Endothelial cell of coronary artery (primary cell): Measurements from ENCODE around the gene TM4SF5. TPM values are rescaled to one million over a fixed set of nuclear protein-coding genes. Genes with fewer than 3 reads are reported as not detected.

Experiments
- total RNA-seq: library from RNA; depleted of rRNA; stranded (reverse); fragments of >200 nt; gene quantifications from 2 replicates; pipeline ENCODE4 v1.2.3, GENCODE V29; 2014

The TM4SF5 gene
- not detected in 2 replicates for total RNA-seq

GRCh38 chr17:4771519-4772234 is at the start of gene TM4SF5:
Gene TM4SF5 (plus strand): TSS chr17:4771886. CDS start chr17:4771923, 37 bp downstream.

GRCh38 chr17:4739122-4740024 is 32.3 kb upstream of the TM4SF5 start, which contains the start of the genes CXCL16 and ZMYND15:
Gene CXCL16 (minus strand): TSS chr17:4739928. CDS start chr17:4739339, 589 bp downstream.
Gene ZMYND15 (plus strand): TSS chr17:4739833. CDS start chr17:4740549, 716 bp downstream.

DNA sequence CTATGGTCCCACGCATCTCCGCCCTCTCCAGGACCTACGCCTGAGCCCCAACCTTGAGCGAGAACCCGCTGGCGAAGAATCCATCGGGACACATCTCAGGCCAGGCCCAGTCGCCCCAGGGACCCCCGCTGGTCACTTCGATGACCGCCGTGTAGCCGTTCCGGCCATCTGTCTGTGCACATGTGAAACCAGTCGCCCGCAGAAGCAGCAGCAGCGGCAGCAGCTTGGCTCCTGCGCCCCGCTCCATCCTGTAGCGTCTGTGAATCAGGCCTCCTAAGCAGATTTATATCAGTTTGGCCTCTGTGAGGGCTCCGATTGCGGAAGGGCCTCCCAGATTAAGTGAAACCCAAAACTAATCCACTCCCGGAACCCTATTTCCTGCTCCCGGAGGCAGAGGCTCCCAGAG is 14.4 kb downstream of the TM4SF5 start, which contains the start of gene VMO1:
TSS of gene VMO1 (minus strand) at position 259 of the 406 bp plus-strand sequence. CDS start at position 247, 12 bp downstream.

DNA sequence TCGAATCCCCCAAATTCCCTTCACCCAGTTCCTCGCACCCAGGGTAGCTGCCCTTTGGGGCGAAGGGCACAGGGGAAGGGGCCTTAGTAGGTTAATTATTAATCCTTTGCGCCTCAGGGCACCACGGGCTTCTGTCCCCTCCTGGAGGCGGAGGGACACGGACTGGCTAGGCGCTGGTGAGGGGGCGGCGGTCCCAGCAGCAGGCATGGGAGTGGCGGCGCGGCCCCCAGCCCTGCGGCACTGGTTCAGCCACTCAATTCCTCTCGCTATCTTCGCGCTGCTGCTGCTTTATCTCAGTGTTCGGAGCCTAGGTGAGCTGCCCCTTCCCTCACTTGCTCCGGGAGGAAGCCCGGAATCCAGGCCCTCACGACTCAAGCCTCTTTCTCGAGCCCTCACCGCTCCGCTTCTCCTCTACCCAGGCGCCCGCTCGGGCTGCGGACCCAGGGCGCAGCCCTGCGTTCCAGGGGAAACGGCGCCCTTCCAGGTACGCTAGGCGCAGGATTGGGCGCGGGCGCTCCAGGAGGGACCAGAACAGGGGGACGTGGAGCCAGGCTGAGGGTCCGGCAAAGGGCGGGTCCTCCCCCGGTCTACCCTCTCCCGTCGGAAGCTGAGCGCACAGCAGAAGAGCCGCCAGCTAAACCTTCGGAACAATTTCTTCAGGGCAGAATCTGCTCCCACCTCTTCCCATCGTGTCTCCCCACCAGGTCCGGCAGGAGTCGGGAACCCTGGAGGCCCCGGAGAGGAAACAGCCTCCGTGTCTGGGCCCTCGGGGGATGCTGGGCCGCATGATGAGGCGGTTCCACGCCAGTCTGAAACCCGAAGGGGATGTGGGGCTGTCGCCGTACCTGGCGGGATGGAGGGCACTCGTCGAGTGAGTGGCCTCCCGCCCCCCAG is 17.4 kb downstream of the TM4SF5 start, which contains the start of gene GLTPD2:
TSS of gene GLTPD2 (plus strand) at position 158 of the 894 bp plus-strand sequence. CDS start at position 206, 48 bp downstream.

DNA sequence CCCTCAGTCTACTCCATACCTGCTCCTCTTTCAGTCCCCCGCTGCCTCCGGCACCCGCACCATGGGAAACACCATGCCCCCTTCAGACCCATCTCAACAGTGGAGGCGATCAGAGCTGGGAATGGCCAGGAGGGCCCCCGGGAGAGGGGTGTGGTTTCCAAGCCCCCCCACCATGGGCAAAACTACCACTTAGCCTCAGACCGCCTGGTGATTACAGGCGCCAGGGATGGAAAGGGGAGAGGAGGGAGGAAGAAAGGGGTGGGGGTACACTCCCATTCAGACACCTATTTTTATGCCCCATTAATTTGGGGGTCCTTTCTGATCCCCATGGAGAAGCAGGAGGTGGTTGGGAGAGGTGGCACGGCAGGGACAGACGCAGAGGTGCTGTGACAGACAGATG is 30.5 kb downstream of the TM4SF5 start, which contains the start of gene C17orf114:
TSS of gene C17orf114 (minus strand) at position 101 of the 400 bp plus-strand sequence.

GRCh38 chr17:4806777-4807604 is 35.3 kb downstream of the TM4SF5 start, which contains the start of gene PLD2:
Gene PLD2 (plus strand): TSS chr17:4807152. CDS start chr17:4807773, 621 bp downstream.

Other genes starting within 250 kb of the TM4SF5 start
- 53.6 and 61.1 TPM in 2 replicates for gene MYBBP1A, start 216.5 kb upstream of the TM4SF5 start, total RNA-seq
- not detected in 2 replicates for gene GGT6, start 211.3 kb upstream of the TM4SF5 start, total RNA-seq
- under 0.01 TPM in 1 of 2 replicates, not detected in the other for gene SMTNL2, start 187.4 kb upstream of the TM4SF5 start, total RNA-seq
- not detected in 2 replicates for gene ALOX15, start 130.2 kb upstream of the TM4SF5 start, total RNA-seq
- gene PELP1, start 67.7 kb upstream of the TM4SF5 start, total RNA-seq, result 14.3 and 17.8 TPM in 2 replicates
- 5.3 and 7.0 TPM in 2 replicates for gene ARRB2, start 61.3 kb upstream of the TM4SF5 start, total RNA-seq
- 9.3 and 10.7 TPM in 2 replicates for gene MED11, start 40.5 kb upstream of the TM4SF5 start, total RNA-seq
- gene ZMYND15, start 32.1 kb upstream of the TM4SF5 start, total RNA-seq, result under 0.01 TPM in 1 of 2 replicates, not detected in the other
- 1.3 and 1.4 TPM in 2 replicates for gene CXCL16, start 32.0 kb upstream of the TM4SF5 start, total RNA-seq
- 0.19 and 0.45 TPM in 2 replicates for gene VMO1, start 14.5 kb downstream of the TM4SF5 start, total RNA-seq
- not detected in 2 replicates for gene GLTPD2, start 17.1 kb downstream of the TM4SF5 start, total RNA-seq
- 196 and 275 TPM in 2 replicates for gene PSMB6, start 24.3 kb downstream of the TM4SF5 start, total RNA-seq
- 28.0 and 28.3 TPM in 2 replicates for gene PLD2, start 35.3 kb downstream of the TM4SF5 start, total RNA-seq
- gene MINK1, start 61.5 kb downstream of the TM4SF5 start, total RNA-seq, result 30.8 and 48.3 TPM in 2 replicates
- gene C17orf107, start 127.7 kb downstream of the TM4SF5 start, total RNA-seq, result 0.63 and 1.6 TPM in 2 replicates
- 0.28 and 1.5 TPM in 2 replicates for gene CHRNE, start 131.2 kb downstream of the TM4SF5 start, total RNA-seq
- gene GP1BA, start 160.4 kb downstream of the TM4SF5 start, total RNA-seq, result not detected in 2 replicates
- gene SLC25A11, start 168.2 kb downstream of the TM4SF5 start, total RNA-seq, result 53.0 and 53.2 TPM in 2 replicates
- 15.5 and 18.8 TPM in 2 replicates for gene RNF167, start 168.4 kb downstream of the TM4SF5 start, total RNA-seq
- gene PFN1, start 176.6 kb downstream of the TM4SF5 start, total RNA-seq, result 806 and 926 TPM in 2 replicates
- gene ENO3, start 179.2 kb downstream of the TM4SF5 start, total RNA-seq, result 0.99 and 1.8 TPM in 2 replicates
- 56.9 and 63.6 TPM in 2 replicates for gene SPAG7, start 195.9 kb downstream of the TM4SF5 start, total RNA-seq
- gene CAMTA2, start 215.8 kb downstream of the TM4SF5 start, total RNA-seq, result 4.3 and 13.7 TPM in 2 replicates
- gene INCA1, start 225.6 kb downstream of the TM4SF5 start, total RNA-seq, result 0.18 and 0.56 TPM in 2 replicates
- gene KIF1C, start 226.1 kb downstream of the TM4SF5 start, total RNA-seq, result 132 and 141 TPM in 2 replicates